Aorta (tissue), 5 donors: ENCODE results near the gene HDHD3. TPM values are rescaled to one million over a fixed set of nuclear protein-coding genes. Genes with fewer than 3 reads are reported as not detected.
"Not testable (repeated sequence)": the region's sequence is repeated elsewhere in the genome, so short reads cannot be mapped to it uniquely, and the experiment has no call there.

Experiments used
- ATAC-seq: fragments of 200-7000 bp; cut with Tn5 transposase; one replicate; pipeline ENCODE4 v1.9.1; 2022; ENCODE audit warnings: moderate library complexity; ENCODE audit not compliant: low FRiP score
- DNase-seq, 2 donors: peaks; one replicate each; pipeline ENCODE4 v3.0.0-alpha.2; 2020
- H3K27ac ChIP-seq, 2 donors: one replicate each; pipeline ENCODE4 v1.5.1; 2013; ENCODE audit warnings: low read length in 2 of 2, mild to moderate bottlenecking in 2 of 2, moderate library complexity in 2 of 2, control low read depth in 1 of 2, inconsistent platforms in 1 of 2, low read depth in 1 of 2
- H3K27me3 ChIP-seq, 2 donors: one replicate each; pipeline ENCODE4 v1.6.1; 2013; ENCODE audit warnings: control low read depth in 1 of 2, low read length in 1 of 2, mild to moderate bottlenecking in 1 of 2, moderate library complexity in 1 of 2; ENCODE audit not compliant: insufficient read depth in 2 of 2, control insufficient read depth in 1 of 2
- H3K36me3 ChIP-seq, 2 donors: one replicate each; pipeline ENCODE4 v1.6.1; 2013; ENCODE audit warnings: control low read depth in 1 of 2, low read length in 1 of 2, mild to moderate bottlenecking in 1 of 2; ENCODE audit not compliant: insufficient read depth in 2 of 2, control insufficient read depth in 1 of 2
- H3K4me1 ChIP-seq, 2 donors: one replicate each; pipeline ENCODE4 v1.6.1; 2013; ENCODE audit warnings: low read length in 2 of 2, control low read depth in 1 of 2, mild to moderate bottlenecking in 1 of 2, moderate library complexity in 1 of 2; ENCODE audit not compliant: insufficient read depth in 2 of 2, control insufficient read depth in 1 of 2
- H3K4me3 ChIP-seq, 2 donors: one replicate each; pipeline ENCODE4 v1.5.1; 2013; ENCODE audit warnings: low read length in 2 of 2, control low read depth in 1 of 2, mild to moderate bottlenecking in 1 of 2
- H3K9me3 ChIP-seq: one replicate; pipeline ENCODE4 v1.6.1; 2013; ENCODE audit warnings: mild to moderate bottlenecking, low read length; ENCODE audit not compliant: control insufficient read depth
- WGBS, 2 donors: extraction: QIAGEN DNeasy Blood & Tissue Kit; methylation state at CpG; one replicate each; pipeline ENCODE4 v1.1.7; 2013; 5-methylcytosine and 5-hydroxymethylcytosine counted together
- intact Hi-C, 2 donors: fragments of 100-400 bp; cut with DNase I; formaldehyde crosslinking; loops; one replicate each; pipeline versions ENCODE4 v1.14.2 to v1.15.0; 2022
- polyA plus RNA-seq, 2 donors: library from polyadenylated mRNA; stranded (reverse); fragments of 200-250 nt; gene quantifications; one replicate each; pipeline ENCODE4 v1.2.3, GENCODE V29; 2013
- total RNA-seq, 2 donors: library from RNA; stranded (reverse); fragmentation: NEBNext Ultra II Directional; extraction: Animal tissue kit (Norgen Biotek cat#: 25700); gene quantifications; one replicate each; pipeline ENCODE4 v1.2.1, GENCODE V29; 2021
- donor health status: healthy with polysubstance abuse.
- donor health status: Bipolar disorder and iron deficiency.
- donor health status: DM: no; HTN: no; CAD: no.
- donor health status: DM: no; HTN: no; CAD: no.
- donor health status: DM: yes; HTN: yes; CAD: no.

Gene HDHD3
- total and polyA plus RNA-seq, 4 donors, result 8.2 to 23.7 (median 17.6) TPM

DNA sequence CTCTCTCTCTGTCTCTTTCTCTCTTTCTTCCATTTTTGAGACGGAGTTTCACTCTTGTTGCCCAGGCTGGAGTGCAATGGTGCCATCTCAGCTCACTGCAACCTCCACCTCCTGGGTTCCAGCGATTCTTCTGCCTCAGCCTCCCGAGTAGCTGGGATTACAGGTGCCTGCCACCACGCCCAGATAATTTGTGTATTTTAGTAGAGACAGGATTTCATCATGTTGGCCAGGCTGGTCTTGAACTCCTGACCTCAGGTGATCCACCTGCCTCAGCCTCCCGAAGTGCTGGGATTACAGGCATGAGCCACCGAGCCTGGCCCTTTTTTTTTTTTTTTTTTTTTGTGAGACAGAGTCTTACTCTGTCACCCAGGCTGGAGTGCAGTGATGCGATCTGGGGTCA is 4.7 kb upstream of the HDHD3 start:
- ATAC-seq, intact Hi-C loops: not testable (repeated sequence)

DNA sequence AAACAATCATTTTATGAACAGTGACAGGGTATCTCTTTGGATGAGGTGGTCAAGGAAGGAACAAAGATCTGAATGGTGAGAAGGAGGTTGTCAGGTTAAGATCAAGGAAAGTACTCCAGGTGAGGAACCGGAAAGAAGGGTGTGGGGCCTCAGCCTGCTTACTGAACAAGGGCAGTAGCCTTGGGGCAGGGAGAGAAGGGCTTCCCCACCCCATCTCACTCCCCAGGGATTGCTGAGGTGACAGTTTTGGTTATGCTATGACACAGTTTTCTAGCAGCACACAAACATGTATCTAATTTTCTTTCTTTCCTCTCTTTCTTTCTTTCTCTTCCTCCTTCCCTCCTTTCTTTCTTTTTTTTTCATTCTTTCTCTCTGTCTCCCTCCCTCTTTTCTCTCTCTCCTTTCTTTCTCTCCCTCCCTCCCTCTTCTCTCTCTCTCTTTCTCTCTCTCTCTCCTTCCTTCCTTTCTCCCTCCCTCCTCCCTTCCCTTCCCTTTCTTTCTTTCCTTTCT is 4.1 kb upstream of the HDHD3 start:
- Histone ChIP-seq H3K9me3 (no peaks in the 10 kb centered on the region), H3K27ac (no peak overlapping the region), H3K36me3 (no peaks in the 10 kb centered on the region), H3K4me3 (no peak overlapping the region), H3K4me1 (no peaks in the 10 kb centered on the region), H3K27me3 (no peaks in the 10 kb centered on the region)
- 38 to 64% methylated on average over 1 of the region's 1 CpG for WGBS, 2 donors
- intact Hi-C loops, result no loop called here
- no peak for DNase-seq
- ATAC-seq, result no peak

More for the DNA sequence above, 4.7 kb upstream of the HDHD3 start:
- H3K4me1 ChIP-seq, H3K27ac ChIP-seq, H3K9me3 ChIP-seq, H3K4me3 ChIP-seq, H3K27me3 ChIP-seq, DNase-seq, H3K36me3 ChIP-seq: not testable (repeated sequence)
- 85 to 89% methylated on average over 7 of the region's 7 CpGs for WGBS, 2 donors

DNA sequence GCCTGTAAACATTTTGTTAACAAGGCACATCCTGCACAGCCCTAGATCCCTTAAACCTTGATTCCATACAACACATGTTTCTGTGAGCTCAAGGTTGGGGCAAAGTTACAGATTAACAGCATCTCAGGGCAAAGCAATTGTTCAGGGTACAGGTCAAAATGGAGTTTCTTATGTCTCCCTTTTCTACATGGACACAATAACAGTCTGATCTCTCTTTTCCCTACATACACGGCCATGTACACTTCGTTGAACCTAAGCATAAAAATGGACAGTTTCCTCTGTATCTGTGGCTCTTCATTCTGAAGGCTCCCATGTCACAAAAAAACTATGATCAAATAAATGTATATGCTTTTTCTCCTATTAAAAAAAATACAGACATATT is 3.0 kb upstream of the HDHD3 start:
- not testable (repeated sequence) for H3K27ac ChIP-seq, ATAC-seq, H3K4me3 ChIP-seq, DNase-seq, H3K4me1 ChIP-seq, H3K36me3 ChIP-seq, H3K27me3 ChIP-seq, H3K9me3 ChIP-seq
- intact Hi-C loops, result loop anchor here in 1 of 2 donors (5.0 to 10.0 kb wide), 2 partner anchors 38 to 65 kb away; partner anchors contain the start of gene WDR31
- 78 to 89% methylated on average over 2 of the region's 2 CpGs for WGBS, 2 donors

DNA sequence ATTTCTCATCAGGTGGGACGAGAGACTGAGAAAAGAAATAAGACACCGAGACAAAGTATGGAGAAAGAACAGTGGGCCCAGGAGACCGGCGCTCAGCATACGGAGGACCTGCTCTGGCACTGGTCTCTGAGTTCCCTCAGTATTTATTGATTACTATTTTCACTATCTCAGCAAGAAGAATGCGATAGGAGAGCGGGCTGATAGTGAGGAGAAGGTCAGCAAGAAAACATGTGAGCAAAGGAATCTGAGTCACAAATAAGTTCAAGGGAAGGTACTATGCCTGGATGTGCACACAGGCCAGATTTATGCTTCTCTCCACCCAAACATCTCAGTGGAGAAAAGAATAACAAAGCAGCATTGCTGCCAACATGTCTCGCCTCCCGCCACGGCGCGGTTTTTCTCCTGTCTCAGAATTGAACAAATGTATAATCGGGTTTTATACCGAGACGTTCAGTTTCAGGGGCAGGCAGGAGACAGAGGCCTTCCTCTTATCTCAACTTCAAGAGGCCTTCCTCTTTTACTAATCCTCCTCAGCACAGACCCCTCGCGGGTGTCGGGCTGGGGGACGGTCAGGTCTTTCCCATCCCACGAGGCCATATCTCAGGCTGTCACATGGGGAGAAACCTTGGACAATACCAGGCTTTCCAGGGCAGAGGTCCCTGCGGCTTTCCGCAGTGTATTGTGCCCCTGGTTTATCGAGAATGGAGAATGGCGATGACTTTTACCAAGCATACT is 2.5 kb upstream of the HDHD3 start:
- H3K9me3 ChIP-seq, H3K4me3 ChIP-seq, H3K27ac ChIP-seq, H3K27me3 ChIP-seq, ATAC-seq, H3K36me3 ChIP-seq, DNase-seq, H3K4me1 ChIP-seq: not testable (repeated sequence)
- whole genome bisulfite sequencing, 2 donors, result 72 to 74% methylated on average over 24 of the region's 24 CpGs
- intact Hi-C loops, result loop anchor here in 1 of 2 donors (5.0 to 10.0 kb wide), 2 partner anchors 37 to 64 kb away; partner anchors contain the start of gene WDR31

DNA sequence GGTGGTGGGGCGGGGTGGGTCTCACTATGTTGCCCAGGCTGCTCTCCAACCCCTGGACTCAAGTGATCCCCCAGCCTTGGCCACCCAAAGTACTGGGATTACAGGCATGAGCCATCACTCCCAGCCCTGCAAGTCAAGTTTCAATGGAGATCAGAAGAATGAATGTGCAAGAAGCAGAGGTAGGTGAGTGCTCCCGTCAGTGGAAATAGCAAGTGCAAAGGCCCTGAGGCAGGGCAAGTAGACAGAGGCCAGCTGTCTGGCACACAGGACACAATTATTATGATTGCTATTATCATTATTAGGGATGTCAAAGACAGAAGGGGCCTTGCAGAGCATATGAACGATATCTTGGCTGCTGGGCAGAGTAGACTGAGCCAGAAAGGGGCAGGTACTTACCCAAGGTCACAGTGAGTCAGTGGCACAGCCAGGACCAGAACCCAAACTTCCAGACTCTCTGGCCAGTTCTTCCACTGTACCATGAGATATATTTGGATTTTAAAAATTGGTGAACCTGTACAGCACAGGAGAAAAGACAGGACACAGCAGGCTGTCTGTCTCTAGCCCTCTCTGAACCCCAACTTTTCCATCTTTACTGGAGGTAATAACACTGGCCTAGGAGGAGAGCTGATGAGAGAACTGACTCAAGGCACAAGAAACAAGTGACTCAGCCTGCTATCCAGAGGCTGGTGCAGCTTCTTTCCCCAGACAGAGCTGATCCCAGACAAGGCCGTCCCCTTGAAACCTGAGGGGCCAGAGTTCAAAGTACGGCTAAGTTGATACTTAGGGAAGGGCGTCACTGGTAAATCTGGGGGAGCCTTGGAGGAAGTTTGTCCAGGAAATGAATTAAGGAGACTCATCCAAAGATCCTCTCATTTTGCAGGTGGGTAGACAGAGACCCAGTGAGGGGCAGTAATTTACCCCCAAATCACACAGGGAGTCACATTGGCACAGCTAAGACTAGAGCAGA is 1.4 kb downstream of the HDHD3 start:
- peaks cover 0 to 4% of the 10 kb centered on the region in 2 donors for H3K4me1 ChIP-seq
- H3K36me3 ChIP-seq, result peaks cover 0 to 4% of the 10 kb centered on the region in 2 donors
- H3K9me3 ChIP-seq, result no peaks in the 10 kb centered on the region
- WGBS, 2 donors, result 92 to 95% methylated on average over 6 of the region's 6 CpGs
- intact Hi-C loops, result loop anchor here in 1 of 2 donors (5.0 to 10.0 kb wide), 2 partner anchors 33 to 61 kb away; partner anchors contain the start of gene WDR31
- DNase-seq (no peak), ATAC-seq (no peak)
- H3K4me3 ChIP-seq, result no peak overlapping the region
- H3K27me3 ChIP-seq, result no peaks in the 10 kb centered on the region
- H3K27ac ChIP-seq, result no peak overlapping the region

DNA sequence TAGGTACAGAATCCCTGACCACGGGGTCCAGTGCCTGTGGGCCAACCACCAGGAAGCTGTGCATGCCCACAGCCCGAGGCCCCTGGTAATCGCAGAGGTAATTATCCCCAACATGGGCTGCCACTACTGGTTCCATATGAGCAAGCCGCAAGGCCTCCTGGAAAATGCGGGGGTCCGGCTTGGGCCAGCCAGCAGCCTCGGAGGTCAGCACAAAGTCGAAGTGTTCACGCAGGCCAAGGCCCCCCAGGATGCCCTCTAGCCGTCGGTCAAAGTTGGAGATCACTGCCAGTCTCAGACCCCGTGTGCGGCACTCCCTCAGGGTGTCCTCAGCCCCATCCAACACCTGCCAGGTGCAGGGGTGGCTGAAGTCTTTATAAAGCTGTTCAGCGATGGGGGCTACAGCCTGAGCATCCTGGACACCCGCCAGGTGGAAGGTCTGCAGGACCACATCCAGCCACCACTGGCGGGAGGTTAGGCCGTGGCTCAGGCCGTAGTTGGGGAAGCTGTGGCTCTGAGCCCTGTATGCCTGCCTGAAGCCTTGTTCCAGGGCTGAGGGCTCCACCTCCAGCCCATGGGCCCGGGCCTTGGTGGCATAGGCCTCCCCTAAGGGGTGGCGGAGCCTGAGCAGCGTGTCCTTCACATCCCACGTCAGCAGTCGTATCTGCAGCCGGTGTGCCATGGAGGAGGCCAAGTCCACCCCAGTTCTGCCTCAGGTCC is 3.0 kb downstream of the HDHD3 start:
- WGBS, 2 donors, result 90% methylated on average over 23 to 24 of the region's 24 CpGs
- H3K27ac ChIP-seq, result no peak overlapping the region
- H3K9me3 ChIP-seq, result no peaks in the 10 kb centered on the region
- peaks cover 0 to 4% of the 10 kb centered on the region in 2 donors for H3K4me1 ChIP-seq
- no peak overlapping the region for H3K4me3 ChIP-seq
- H3K36me3 ChIP-seq, result peaks cover 0 to 4% of the 10 kb centered on the region in 2 donors
- no peaks in the 10 kb centered on the region for H3K27me3 ChIP-seq
- intact Hi-C loops, result loop anchor here in 1 of 2 donors (10.0 kb wide), 1 partner anchor 59 kb away; no protein-coding TSS in a partner anchor
- no peak for ATAC-seq
- DNase-seq, result no peak

DNA sequence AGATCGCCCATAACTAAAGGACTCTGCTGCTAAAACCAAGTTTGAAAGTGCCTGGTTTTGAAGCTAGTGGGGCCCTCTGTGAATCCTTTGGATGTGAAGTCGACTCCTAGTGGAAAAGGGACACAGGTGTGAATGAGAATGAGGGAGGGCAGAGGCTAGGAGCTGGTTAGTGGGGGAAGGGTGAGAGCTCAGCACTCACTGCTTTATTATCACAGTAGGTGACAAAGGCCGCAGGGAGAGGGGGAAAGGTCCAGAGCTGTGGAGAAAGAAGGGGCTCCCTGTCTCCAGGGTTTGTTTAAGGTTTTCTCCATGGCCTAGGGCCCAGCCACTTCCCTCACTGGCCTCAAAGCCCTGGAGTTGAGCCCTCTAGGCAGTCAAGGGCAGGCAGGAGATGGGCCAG is 3.5 kb downstream of the HDHD3 start:
- Histone ChIP-seq H3K4me1 (peaks cover 0 to 4% of the 10 kb centered on the region in 2 donors), H3K27ac (no peak overlapping the region), H3K4me3 (no peak overlapping the region), H3K36me3 (peaks cover 0 to 4% of the 10 kb centered on the region in 2 donors), H3K9me3 (no peaks in the 10 kb centered on the region), H3K27me3 (no peaks in the 10 kb centered on the region)
- 74 to 77% methylated on average over 3 of the region's 3 CpGs for WGBS, 2 donors
- no peak for DNase-seq
- intact Hi-C loops, result loop anchor here in 1 of 2 donors (10.0 kb wide), 1 partner anchor 58 kb away; no protein-coding TSS in a partner anchor
- ATAC-seq, result no peak

DNA sequence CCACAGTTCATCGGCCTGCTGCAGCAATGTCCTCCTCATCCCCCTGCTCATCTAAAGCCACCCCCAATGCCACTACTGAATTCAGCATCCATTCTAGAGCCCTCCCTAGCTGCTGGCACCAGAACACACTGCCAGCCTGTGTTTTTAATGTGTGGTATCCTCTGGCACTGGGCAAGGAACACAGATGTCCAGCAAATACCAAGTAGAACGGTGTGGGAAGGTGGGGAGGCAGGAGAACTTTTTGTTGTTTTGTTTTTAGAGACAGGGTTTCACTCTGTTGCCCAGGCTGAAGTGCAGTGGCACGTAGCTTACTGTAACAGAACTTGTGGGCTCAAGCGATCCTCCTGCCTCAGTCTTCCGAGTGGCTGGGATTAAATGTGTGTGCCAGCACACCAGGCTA is 4.7 kb downstream of the HDHD3 start:
- Histone ChIP-seq H3K27me3 (no peaks in the 10 kb centered on the region), H3K4me3 (no peak overlapping the region), H3K9me3 (no peaks in the 10 kb centered on the region), H3K36me3 (peaks cover 0 to 4% of the 10 kb centered on the region in 2 donors), H3K27ac (no peak overlapping the region), H3K4me1 (peaks cover 0 to 4% of the 10 kb centered on the region in 2 donors)
- intact Hi-C loops, result loop anchor here in 1 of 2 donors (10.0 kb wide), 1 partner anchor 57 kb away; no protein-coding TSS in a partner anchor
- WGBS, 2 donors, result 44 to 46% methylated on average over 5 of the region's 5 CpGs
- DNase-seq, result no peak
- ATAC-seq, result no peak
